SKM-1 (cell line): Measurements from ENCODE around the gene RIBC1.
A peak's percentile ranks its signal among the peaks of the same experiment; 100 is the strongest.
"Not testable (repeated sequence)": the region's sequence is repeated elsewhere in the genome, so short reads cannot be mapped to it uniquely, and the experiment has no call there.

Experiments
- DNase-seq: peaks from one replicate; lab custom pipeline; 2025; ENCODE audit not compliant: unreplicated experiment; lab: John Stamatoyannopoulos, UW

Gene RIBC1

GRCh38 chrX:53422861-53423306, at the start of gene RIBC1:
Gene RIBC1, plus strand, starts transcription at chrX:53422873. Its CDS starts 3,404 bp downstream, at chrX:53426277.
- no peak for DNase-seq

DNA sequence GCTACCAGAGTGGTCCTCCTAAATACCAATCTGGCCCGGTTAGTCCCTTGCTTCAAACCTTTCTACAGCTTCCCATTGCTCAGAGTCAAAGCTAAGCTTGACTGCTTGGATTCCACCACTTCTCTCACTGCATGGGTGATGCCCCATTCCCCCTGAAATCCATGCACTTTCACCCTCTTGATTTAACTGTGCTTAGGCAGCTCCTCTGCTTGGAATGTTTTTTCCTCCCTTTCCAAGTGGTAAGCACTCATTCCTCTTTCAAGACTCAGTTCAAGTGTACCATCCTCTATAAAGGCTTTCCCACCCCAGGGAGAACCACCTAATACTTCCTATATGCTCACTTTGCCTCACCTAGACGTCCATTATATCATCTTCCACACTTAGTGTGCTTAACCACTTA, 49.4 kb upstream of the RIBC1 start:
- no peak for DNase-seq

DNA sequence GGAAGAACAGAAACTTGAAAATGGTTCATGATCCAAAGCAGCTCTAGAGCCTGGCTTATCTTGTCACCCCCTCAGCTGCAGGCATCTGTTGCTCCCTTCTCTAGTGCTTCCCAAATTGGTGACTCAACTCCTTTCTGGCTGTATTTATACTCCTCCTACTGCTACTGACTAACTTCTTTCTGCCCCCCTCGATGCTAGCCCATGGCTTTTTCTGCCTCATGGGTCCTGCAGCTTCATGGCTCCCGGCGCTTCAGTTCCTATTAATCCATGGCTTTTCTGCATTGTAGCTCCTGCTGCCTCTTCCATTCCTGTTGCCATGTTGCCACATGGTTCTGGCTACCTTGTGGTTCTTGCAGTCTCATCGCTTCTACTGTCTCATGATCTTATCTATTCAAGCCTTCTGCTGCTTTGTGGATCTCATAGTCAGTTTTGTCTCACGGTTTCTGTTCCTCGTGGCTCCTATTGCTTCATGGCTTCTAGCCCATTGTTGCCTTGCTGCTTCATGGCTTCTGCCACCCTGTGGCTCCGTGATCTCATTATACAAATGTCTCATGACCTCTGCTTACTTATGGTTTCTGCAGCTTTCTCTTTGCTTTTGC, 48.4 kb upstream of the RIBC1 start:
- DNase-seq = no peak

DNA sequence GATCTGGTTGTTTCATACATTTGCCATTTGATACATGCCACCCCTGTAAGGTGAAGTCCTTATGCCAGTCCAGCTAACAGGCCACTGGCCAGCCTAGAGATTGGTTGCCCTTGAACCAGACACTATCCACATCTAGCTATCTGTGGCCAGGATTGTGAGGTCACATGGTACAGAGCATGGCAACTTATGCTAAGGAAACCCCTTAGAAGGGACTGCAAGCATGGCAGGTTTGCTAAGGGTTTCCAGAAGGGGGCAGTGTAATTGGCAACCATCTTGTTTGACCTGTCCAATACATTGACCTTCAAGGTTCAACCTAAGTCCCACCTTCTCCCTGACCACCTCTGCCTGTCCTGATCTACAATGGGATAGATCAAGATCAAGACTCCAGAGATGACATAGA, 47.8 kb upstream of the RIBC1 start:
- DNase-seq = no peak

DNA sequence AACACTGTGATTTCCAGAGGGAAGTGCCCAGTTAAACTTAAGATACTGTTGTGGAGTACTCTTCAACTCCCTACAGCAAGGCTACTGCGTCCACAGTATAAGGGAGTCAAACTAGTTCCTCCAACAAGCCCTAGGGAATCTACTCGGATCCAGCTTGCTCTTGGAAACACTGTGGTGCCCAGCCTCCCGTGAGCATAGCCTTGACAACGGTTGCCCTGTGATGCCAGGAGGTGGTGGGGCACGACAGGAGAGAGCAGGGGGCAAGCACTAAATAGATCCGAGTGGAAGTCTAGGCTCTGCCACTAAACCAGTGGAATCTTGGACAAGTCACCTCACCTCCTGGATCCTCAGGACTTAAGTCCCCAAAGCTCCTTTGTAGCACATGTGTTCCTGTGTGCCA, 45.8 kb upstream of the RIBC1 start:
- DNase-seq = no peak

DNA sequence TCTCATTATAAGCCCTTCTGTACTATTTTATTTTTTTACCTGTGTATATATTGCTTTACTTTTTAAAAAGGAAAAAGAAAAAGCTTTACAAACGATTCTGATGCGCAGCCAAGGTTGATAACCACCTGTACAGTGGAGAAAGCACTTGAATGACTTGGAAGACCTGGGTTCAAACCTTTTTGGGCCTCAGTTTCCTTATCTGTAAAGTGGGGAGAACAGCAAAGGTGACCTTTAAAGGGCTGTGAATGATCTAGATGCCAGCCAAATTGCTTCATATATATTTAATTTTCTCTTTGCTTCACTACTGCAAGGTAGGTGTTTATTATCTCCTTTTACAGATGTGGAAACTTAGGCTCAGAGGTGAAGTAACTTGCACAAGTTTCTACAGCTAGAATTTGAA, 45.2 kb upstream of the RIBC1 start:
- no peak for DNase-seq

DNA sequence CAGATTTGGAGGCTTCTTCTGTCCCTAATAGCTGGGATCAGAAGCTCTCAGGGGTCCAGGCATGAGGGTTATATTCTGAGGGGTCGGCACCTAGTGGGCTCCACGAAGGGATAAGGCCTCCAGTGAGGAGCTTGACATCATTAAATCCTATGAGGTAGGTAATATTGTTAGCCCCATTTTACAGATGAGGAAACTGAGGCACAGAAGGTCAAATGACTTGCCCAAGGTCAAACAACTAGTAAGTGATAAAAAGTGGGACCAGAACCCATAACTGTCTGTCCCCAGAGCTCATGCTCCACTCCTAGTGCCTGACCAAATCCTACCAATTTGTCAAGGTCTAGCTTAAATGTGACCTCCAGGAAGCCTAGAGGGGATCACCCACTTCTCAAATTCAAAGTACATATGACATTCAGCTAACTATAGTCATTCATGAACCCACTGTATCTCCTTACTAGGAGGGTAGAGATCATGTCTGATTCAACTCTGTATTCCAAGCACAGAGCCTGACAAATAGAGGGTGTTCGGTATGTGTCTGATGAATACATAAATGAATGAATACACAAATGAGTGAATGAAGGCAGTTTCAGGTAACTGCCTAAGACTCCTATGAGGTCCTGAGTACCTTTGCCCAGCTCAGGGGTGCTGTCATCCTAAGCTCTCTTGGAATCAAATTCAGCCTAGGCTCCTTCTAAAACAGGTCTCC, 43.5 kb upstream of the RIBC1 start:
- DNase-seq = no peak

DNA sequence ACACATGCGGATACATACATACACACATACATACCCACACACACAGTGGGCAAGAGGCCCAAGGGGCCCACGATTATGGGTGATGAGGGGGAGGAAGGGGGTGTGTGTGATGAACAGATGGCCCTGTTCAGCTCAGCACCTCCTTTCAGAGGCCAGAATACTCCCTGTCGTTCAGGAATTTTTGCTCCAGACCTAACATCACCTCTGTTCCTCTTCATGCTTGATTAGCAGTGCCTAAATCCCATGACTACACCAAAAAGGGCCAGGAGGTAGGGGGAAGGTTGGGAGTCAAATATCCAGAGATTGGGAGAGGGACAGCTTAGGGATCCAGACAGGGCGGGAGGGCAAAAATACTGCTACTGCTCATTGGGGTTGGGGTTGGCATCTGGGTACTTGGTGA, 42.9 kb upstream of the RIBC1 start:
- DNase-seq = no peak

DNA sequence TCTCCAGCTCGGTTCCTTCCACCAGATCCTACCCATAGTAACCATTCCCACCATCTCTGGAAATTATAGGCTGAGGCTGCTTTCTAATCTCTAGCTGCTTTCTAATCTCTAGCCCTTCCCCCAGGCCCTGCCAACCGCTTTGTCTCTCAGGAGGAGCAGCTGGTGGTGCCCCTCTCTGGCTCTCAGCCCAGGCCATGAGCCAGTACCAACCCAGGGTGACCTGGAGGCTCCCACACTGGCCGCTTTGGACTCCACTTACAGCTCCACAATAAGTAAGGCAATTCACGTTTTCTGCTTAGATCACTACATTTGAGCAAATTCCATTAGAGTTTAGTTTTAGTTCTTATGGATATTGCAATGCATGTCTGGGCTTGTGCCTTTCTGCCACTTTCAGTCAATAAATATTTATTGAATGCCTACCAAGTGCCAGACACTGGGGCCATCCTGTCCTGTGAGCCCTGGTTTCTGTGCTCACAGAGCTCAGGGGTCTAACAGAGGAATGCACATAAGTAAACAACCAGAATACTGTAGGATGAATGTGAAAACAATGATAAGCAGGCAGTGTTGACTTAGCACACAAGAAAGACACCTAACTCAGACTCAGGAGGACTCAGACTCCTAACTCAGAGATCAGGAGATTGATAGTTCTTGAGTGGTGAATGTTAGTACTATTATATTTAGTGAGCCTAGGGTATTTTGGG, 39.1 kb upstream of the RIBC1 start:
- DNase-seq = no peak

GRCh38 chrX:53395605-53396298, 26.9 kb upstream of the RIBC1 start:
- DNase-seq = no peak

DNA sequence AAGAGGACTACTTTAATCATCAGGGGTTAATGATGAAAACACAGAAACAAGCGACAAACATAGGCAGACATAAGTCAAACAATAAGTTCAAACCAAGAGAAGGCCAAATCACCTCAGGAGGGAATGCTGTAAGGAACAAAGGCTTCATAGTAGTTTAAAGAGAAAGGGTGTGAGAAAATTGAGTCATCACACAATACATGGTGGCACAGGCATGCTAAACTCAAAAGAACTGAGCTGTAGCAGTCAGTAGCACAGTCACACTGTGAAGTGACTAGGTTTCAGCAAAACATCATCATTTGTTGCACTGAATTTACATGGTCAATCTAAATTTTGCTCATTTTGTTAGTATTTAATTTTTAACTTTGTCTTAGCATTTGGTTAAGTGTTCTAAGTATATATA, 24.5 kb upstream of the RIBC1 start:
- no peak for DNase-seq

DNA sequence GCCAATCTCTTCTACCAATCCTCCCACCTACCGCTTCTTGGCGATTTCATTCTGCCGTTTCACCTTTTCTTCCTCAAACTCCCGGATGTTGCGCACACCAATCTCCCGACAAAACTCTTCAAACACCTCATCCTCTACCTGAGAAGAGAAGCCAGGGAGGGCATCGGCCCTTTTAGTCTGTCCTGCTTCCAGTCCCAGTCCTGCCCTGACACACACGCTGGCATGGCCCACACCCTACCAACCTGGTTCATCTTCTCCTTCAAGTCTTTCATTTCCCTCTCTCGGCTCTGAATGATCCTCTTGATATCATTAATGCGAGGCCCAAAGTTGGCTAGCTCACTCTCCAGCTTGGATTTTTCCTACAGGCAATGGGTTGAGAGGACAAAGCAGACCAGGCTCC, 19.1 kb upstream of the RIBC1 start:
- no peak for DNase-seq

- no peak for DNase-seq
Measured at GRCh38 chrX:53412446-53412845, 10.2 kb upstream of the RIBC1 start.

- not testable (repeated sequence) for DNase-seq
Measured at GRCh38 chrX:53420351-53420750, 2.3 kb upstream of the RIBC1 start.

DNA sequence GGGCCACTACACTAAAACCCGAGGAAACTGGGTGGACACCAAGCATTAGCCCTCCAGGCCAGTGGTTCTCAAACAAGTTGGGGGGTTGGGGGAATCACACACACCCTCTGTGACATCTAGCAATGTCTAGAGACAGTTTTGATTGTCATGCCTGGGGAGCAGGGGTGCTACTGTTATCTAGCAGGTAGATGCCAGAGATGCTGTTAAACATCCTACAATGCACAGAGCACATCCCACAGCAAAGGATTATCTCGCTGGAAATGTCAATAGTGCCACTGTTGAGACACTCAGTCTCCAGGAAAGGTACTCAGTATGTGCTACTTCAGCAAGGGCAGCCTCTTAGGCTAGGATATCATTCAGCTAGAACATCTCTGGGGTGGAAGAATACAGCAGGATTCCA, 1.5 kb upstream of the RIBC1 start:
- no peak for DNase-seq

DNA sequence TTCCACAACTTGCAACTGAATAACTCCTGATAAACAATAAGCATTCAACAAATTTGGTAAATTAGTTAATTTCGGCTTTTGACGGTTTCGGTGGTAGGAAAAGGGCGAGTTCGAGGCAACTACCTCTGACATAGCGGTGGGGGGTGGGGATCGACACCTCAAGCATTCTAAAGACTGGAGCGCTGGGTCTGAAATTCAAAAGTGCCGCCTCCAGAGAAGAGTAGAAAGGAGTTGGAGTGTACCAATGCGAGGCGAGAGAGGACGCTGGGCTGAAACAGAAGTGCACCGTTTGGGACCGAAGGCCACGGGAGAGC, 944 bp upstream of the RIBC1 start:
- no peak for DNase-seq

GRCh38 chrX:53422086-53422860, 400 bp upstream of the RIBC1 start, which contains the start of gene SMC1A:
Gene SMC1A, minus strand, starts transcription at chrX:53422654. Its CDS starts 54 bp downstream, at chrX:53422600.
- peak; percentile 86 for DNase-seq

- no peak for DNase-seq
Measured at GRCh38 chrX:53429755-53430154, 7.1 kb downstream of the RIBC1 start.

GRCh38 chrX:53430231-53430630, 7.6 kb downstream of the RIBC1 start:
- no peak for DNase-seq

DNA sequence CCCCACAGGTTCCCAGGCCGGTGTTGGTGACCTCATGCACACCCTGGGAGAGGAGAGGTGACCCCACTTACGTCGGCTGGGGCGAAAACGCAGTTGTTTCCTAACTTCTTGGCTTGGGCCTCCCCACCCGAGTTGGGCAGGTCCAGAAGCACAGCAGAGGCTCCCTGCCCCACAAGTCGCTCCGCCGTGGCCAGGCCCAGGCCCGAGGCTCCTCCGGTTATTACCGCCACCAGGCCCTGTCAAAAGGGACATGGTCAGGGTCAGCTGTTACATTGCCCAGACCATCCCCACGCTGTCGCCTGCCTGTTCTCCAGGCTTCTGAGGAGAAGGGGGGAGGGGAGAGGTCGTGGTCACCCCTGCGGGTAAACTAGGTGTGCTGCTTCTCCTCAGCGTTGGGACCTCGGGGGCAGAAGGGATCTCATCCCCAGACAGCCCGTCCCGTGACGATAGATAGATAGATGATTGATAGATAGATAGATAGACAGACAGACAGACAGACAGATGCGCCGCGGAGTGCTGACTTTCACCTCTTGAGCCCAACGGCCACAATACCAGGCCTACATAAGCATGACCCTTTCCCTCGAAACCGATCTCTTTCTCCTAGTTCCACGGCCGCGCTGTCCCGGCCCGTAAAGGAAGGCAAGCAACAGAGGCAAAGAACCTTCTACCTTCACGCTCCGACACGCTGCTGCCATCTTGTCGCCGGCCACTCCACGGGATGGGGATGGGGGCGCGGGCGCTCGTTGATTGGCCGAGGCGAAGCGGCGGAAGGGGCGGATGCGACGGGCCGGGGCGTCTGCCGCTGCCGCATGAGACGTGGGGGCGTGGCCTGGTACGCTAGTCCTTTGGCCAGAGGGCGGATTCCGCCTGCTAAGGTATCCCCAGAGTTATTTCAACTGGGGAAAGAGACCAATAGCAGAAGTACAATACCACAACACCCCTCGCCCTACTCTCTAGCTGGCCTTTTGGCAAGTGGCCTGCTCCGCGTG, 11.3 kb downstream of the RIBC1 start, which contains the start of gene HSD17B10:
HSD17B10 (minus strand) TSS at position 720 of the 989 bp plus-strand sequence; CDS start at position 695, 25 bp downstream.
- peak; percentile 80 for DNase-seq
